H9 (cell line): Measurements from ENCODE around the gene RIOK2. TPM values are rescaled to one million over a fixed set of nuclear protein-coding genes. Genes with fewer than 3 reads are reported as not detected.

ENCODE experiments used
- DNase-seq: peaks from one replicate; pipeline ENCODE4 v3.0.0-alpha.2; 2017
- H2AFZ ChIP-seq: one replicate; pipeline ENCODE4 v1.6.1; 2013; ENCODE audit warnings: mild to moderate bottlenecking, low read length, control low read depth, moderate library complexity
- H2AK5ac ChIP-seq: 2 replicates; pipeline ENCODE4 v1.6.1; 2013; ENCODE audit warnings: low read length, control low read depth, mixed read lengths; ENCODE audit not compliant: insufficient read length
- H2BK120ac ChIP-seq: one replicate; pipeline ENCODE4 v1.6.1; 2013; ENCODE audit warnings: low read depth, mild to moderate bottlenecking, low read length, control low read depth, inconsistent platforms; ENCODE audit not compliant: poor library complexity, severe bottlenecking
- H2BK12ac ChIP-seq: 2 replicates; pipeline ENCODE4 v1.6.1; 2013; ENCODE audit warnings: low read length, control low read depth, mixed read lengths, low read depth; ENCODE audit not compliant: insufficient read length
- H2BK15ac ChIP-seq: 2 replicates; pipeline ENCODE4 v1.6.1; 2013; ENCODE audit warnings: low read depth, low read length, control low read depth
- H2BK20ac ChIP-seq: one replicate; pipeline ENCODE4 v1.6.1; 2013; ENCODE audit warnings: low read depth, mild to moderate bottlenecking, low read length, control low read depth, inconsistent platforms; ENCODE audit not compliant: poor library complexity, severe bottlenecking
- H2BK5ac ChIP-seq: 2 replicates; pipeline ENCODE4 v1.6.1; 2013; ENCODE audit warnings: low read length, control low read depth, mixed read lengths; ENCODE audit not compliant: insufficient read length
- H3K14ac ChIP-seq: 2 replicates; pipeline ENCODE4 v1.6.1; 2013; ENCODE audit warnings: low read length, control low read depth; ENCODE audit not compliant: insufficient read depth
- H3K18ac ChIP-seq: 2 replicates; pipeline ENCODE4 v1.6.1; 2013; ENCODE audit warnings: low read depth, mild to moderate bottlenecking, mixed read lengths, low read length, control low read depth; ENCODE audit not compliant: insufficient read length
- H3K23ac ChIP-seq: 2 replicates; pipeline ENCODE4 v1.6.1; 2013; ENCODE audit warnings: low read length, control low read depth, mixed read lengths, low read depth; ENCODE audit not compliant: insufficient read length
- H3K23me2 ChIP-seq: 2 replicates; pipeline ENCODE4 v1.6.1; 2013; ENCODE audit warnings: low read depth, mild to moderate bottlenecking, mixed read lengths, low read length, control low read depth; ENCODE audit not compliant: insufficient read length, poor library complexity, severe bottlenecking
- H3K27ac ChIP-seq: 2 replicates; pipeline ENCODE4 v1.5.1; 2013; ENCODE audit warnings: low read length, control low read depth, mixed read lengths, low read depth; ENCODE audit not compliant: insufficient read length
- H3K27me3 ChIP-seq: 2 replicates; pipeline ENCODE4 v1.6.1; 2013; ENCODE audit warnings: low read length, control low read depth, inconsistent platforms; ENCODE audit not compliant: insufficient read depth
- H3K4ac ChIP-seq: 2 replicates; pipeline ENCODE4 v1.6.1; 2013; ENCODE audit warnings: low read depth, mild to moderate bottlenecking, control low read depth, inconsistent platforms, low read length, moderate library complexity
- H3K4me1 ChIP-seq: 2 replicates; pipeline ENCODE4 v1.6.1; 2013; ENCODE audit warnings: low read length, control low read depth, inconsistent platforms; ENCODE audit not compliant: insufficient read depth
- H3K4me2 ChIP-seq: 2 replicates; pipeline ENCODE4 v1.6.1; 2013; ENCODE audit warnings: low read length, control low read depth, mixed read lengths; ENCODE audit not compliant: insufficient read length, insufficient read depth
- H3K56ac ChIP-seq: 2 replicates; pipeline ENCODE4 v1.6.1; 2013; ENCODE audit warnings: low read depth, mild to moderate bottlenecking, mixed read lengths, low read length, control low read depth; ENCODE audit not compliant: insufficient read length
- H3K79me1 ChIP-seq: 2 replicates; pipeline ENCODE4 v1.6.1; 2013; ENCODE audit warnings: low read depth, mild to moderate bottlenecking, moderate library complexity, low read length, control low read depth, inconsistent platforms; ENCODE audit not compliant: insufficient read depth, poor library complexity, severe bottlenecking
- H3K79me2 ChIP-seq: 2 replicates; pipeline ENCODE4 v1.6.1; 2013; ENCODE audit warnings: low read length, control low read depth, inconsistent platforms; ENCODE audit not compliant: insufficient read depth
- H3K9ac ChIP-seq: 2 replicates; pipeline ENCODE4 v1.6.1; 2013; ENCODE audit warnings: low read length, control low read depth, mixed read lengths; ENCODE audit not compliant: insufficient read length; ENCODE audit errors: extremely low read depth
- H3K9me3 ChIP-seq: one replicate; pipeline ENCODE4 v1.6.1; 2013; ENCODE audit warnings: low read depth, low read length, inconsistent platforms; ENCODE audit not compliant: control insufficient read depth
- H3T11ph ChIP-seq: one replicate; pipeline ENCODE4 v1.6.1; 2013; ENCODE audit warnings: mild to moderate bottlenecking, low read length, control low read depth, inconsistent platforms
- H4K20me1 ChIP-seq: one replicate; pipeline ENCODE4 v1.6.1; 2013; ENCODE audit not compliant: control insufficient read depth, insufficient read length, insufficient read depth
- H4K5ac ChIP-seq: 2 replicates; pipeline ENCODE4 v1.6.1; 2013; ENCODE audit warnings: low read depth, mild to moderate bottlenecking, mixed read lengths, low read length, control low read depth; ENCODE audit not compliant: insufficient read length
- H4K8ac ChIP-seq: replicated peaks from 2 replicates; pipeline ENCODE4 v1.6.1; 2013; ENCODE audit warnings: low read length, control low read depth, mixed read lengths, low read depth; ENCODE audit not compliant: insufficient read length
- H4K91ac ChIP-seq: 2 replicates; pipeline ENCODE4 v1.6.1; 2013; ENCODE audit warnings: low read depth, mild to moderate bottlenecking, moderate library complexity, mixed read lengths, low read length, control low read depth; ENCODE audit not compliant: insufficient read length
- H3K27ac Mint-ChIP-seq, 3 experiments: 2 replicates in 2 of 3; 3 replicates in 1 of 3; pipeline ENCODE4 v1.8.0; 2020 to 2021; ENCODE audit warnings: mixed read lengths in 3 of 3, mild to moderate bottlenecking in 1 of 3, moderate library complexity in 1 of 3
- H3K27me3 Mint-ChIP-seq: 2 replicates; pipeline ENCODE4 v1.8.0; 2021; ENCODE audit warnings: low read depth, mild to moderate bottlenecking, moderate library complexity, mixed read lengths
- H3K36me3 Mint-ChIP-seq, 3 experiments: 2 replicates in 2 of 3; 3 replicates in 1 of 3; pipeline ENCODE4 v1.8.0; 2020 to 2021; ENCODE audit warnings: low read depth in 3 of 3, mixed read lengths in 3 of 3; ENCODE audit not compliant: insufficient read depth in 1 of 3
- H3K4me1 Mint-ChIP-seq, 2 experiments: 2 replicates each; pipeline ENCODE4 v1.8.0; 2020; ENCODE audit warnings: mixed read lengths in 2 of 2
- H3K4me3 Mint-ChIP-seq, 2 experiments: 2 replicates in 1 of 2; 3 replicates in 1 of 2; pipeline ENCODE4 v1.8.0; 2020 to 2021; ENCODE audit warnings: mild to moderate bottlenecking in 2 of 2, mixed read lengths in 2 of 2, moderate library complexity in 1 of 2
- H3K9me3 Mint-ChIP-seq, 2 experiments: 2 replicates in 1 of 2; 3 replicates in 1 of 2; pipeline ENCODE4 v1.8.0; 2020; ENCODE audit warnings: mild to moderate bottlenecking in 2 of 2, mixed read lengths in 2 of 2, moderate library complexity in 1 of 2
- WGBS: extraction: QIAGEN DNeasy Blood & Tissue Kit; methylation state at CpG from one replicate; pipeline ENCODE4 v1.1.7; 2013; ENCODE audit warnings: missing lambda C conversion rate, low lambda C conversion rate, mixed read lengths; ENCODE audit not compliant: insufficient read length; ENCODE audit errors: extremely low coverage; 5-methylcytosine and 5-hydroxymethylcytosine counted together
- long read RNA-seq: library from polyadenylated mRNA; unstranded; transcript quantifications from one replicate; pipeline ENCODE4 v2.0.0, GENCODE V29; 2020
- total RNA-seq: library from RNA; stranded (reverse); gene quantifications from 2 replicates; pipeline ENCODE4 v1.2.1, GENCODE V29; 2021
- TF ChIP-seq, protein P1 (sequence below): fragments of 200-600 bp; sonication (generic); conservative IDR thresholded peaks from 3 replicates; pipeline ENCODE4 v1.8.0; 2021; ENCODE audit warnings: antibody characterized with exemption, mild to moderate bottlenecking

The RIOK2 gene
- total RNA-seq, result 39.5 and 42.2 TPM in 2 replicates
- long read RNA-seq, transcript RIOK2-202 (8 exons, 2,149 nt), result minor isoform, 15 of 351 reads
- long read RNA-seq, transcript RIOK2-201 (10 exons, 3,922 nt), result major isoform, 304 of 351 reads
- long read RNA-seq, partial matches to known transcripts, result 11 of 351 reads
- long read RNA-seq, other reads (novel, unspliced or antisense), result 20 of 351 reads

- H3K23me2 ChIP-seq, result no peaks in the 10 kb centered on the region
- H3K36me3 Mint-ChIP-seq, result peaks cover 17 to 28% (median 26%) of the 10 kb centered on the region in 3 experiments
- H3K79me1 ChIP-seq, result peaks cover 2% of the 10 kb centered on the region
- H3K27ac Mint-ChIP-seq, result peak within 1 kb of the TSS; percentile 99 to 100 (median 99)
- H3K4me1 Mint-ChIP-seq, result peaks cover 12 to 13% of the 10 kb centered on the region in 2 experiments
- H3K27ac ChIP-seq, result peak within 1 kb of the TSS; percentile 35
- TF ChIP-seq, protein P1, sequence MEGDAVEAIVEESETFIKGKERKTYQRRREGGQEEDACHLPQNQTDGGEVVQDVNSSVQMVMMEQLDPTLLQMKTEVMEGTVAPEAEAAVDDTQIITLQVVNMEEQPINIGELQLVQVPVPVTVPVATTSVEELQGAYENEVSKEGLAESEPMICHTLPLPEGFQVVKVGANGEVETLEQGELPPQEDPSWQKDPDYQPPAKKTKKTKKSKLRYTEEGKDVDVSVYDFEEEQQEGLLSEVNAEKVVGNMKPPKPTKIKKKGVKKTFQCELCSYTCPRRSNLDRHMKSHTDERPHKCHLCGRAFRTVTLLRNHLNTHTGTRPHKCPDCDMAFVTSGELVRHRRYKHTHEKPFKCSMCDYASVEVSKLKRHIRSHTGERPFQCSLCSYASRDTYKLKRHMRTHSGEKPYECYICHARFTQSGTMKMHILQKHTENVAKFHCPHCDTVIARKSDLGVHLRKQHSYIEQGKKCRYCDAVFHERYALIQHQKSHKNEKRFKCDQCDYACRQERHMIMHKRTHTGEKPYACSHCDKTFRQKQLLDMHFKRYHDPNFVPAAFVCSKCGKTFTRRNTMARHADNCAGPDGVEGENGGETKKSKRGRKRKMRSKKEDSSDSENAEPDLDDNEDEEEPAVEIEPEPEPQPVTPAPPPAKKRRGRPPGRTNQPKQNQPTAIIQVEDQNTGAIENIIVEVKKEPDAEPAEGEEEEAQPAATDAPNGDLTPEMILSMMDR, result no peak
- peak; percentile 96 for DNase-seq
- H3K27me3 ChIP-seq, result no peaks in the 10 kb centered on the region
- H4K8ac ChIP-seq, result no peak within 1 kb of the TSS
- peak within 1 kb of the TSS; percentile 98 for H3K9ac ChIP-seq
- H4K5ac ChIP-seq, result no peak within 1 kb of the TSS
- H2BK12ac ChIP-seq, result no peak within 1 kb of the TSS
- H3K9me3 Mint-ChIP-seq, result peaks cover 5 to 7% of the 10 kb centered on the region in 2 experiments; a peak in 4 of 5 replicates
- no peak within 1 kb of the TSS for H2BK15ac ChIP-seq
- peak within 1 kb of the TSS; percentile 49 for H2BK5ac ChIP-seq
- H3K4me3 Mint-ChIP-seq, result peak within 1 kb of the TSS; percentile 96 to 97
- no peak within 1 kb of the TSS for H3K23ac ChIP-seq
- H4K20me1 ChIP-seq, result no peaks in the 10 kb centered on the region
- H3K79me2 ChIP-seq, result peaks cover 9% of the 10 kb centered on the region
- H2AK5ac ChIP-seq, result no peak within 1 kb of the TSS
- H3K4me2 ChIP-seq, result peak within 1 kb of the TSS; percentile 56
- H2BK120ac ChIP-seq, result no peak within 1 kb of the TSS
- no peaks in the 10 kb centered on the region for H3K9me3 ChIP-seq
- no peak within 1 kb of the TSS for H3T11ph ChIP-seq
- H3K27me3 Mint-ChIP-seq, result peaks cover 32% of the 10 kb centered on the region
- H3K18ac ChIP-seq, result peak within 1 kb of the TSS; percentile 84
- H3K14ac ChIP-seq, result peak within 1 kb of the TSS; percentile 92; the same call in 1 of the 2 replicates
- no peak within 1 kb of the TSS for H3K56ac ChIP-seq
- H3K4ac ChIP-seq, result no peak within 1 kb of the TSS
- WGBS, result no CpG with 5 or more reads among the region's 44 CpGs
- no peaks in the 10 kb centered on the region for H3K4me1 ChIP-seq
- H2BK20ac ChIP-seq, result no peak within 1 kb of the TSS
- no peak within 1 kb of the TSS for H4K91ac ChIP-seq
- H2AFZ ChIP-seq, result peak within 1 kb of the TSS; percentile 96
These were observed at the start of gene RIOK2 for GRCh38 chr5:97183100-97183929. Gene RIOK2 (minus strand): TSS chr5:97183247. CDS start chr5:97183191, 56 bp downstream.
